HG02973 (cell line): ENCODE measurements around the gene CDKAL1.
A peak's percentile ranks its signal among the peaks of the same experiment; 100 is the strongest.
"Not testable (repeated sequence)": the region's sequence is repeated elsewhere in the genome, so short reads cannot be mapped to it uniquely, and the experiment has no call there.

ENCODE experiments used
- ATAC-seq: cut with Tn5 transposase; IDR thresholded peaks from one replicate; pipeline ENCODE4 v1.9.1; 2021; ENCODE audit warnings: moderate library complexity; ENCODE audit not compliant: unreplicated experiment

Gene CDKAL1

GRCh38 chr6:20589266-20589665 is 55.0 kb downstream of the CDKAL1 start:
- ATAC-seq, result no peak

- not testable (repeated sequence) for ATAC-seq
Measured at GRCh38 chr6:20590476-20590875, 56.2 kb downstream of the CDKAL1 start.

GRCh38 chr6:20594299-20594853 is 60.1 kb downstream of the CDKAL1 start:
- ATAC-seq, result not testable (repeated sequence)

GRCh38 chr6:20599302-20600051 is 65.2 kb downstream of the CDKAL1 start:
- peak; percentile 88 for ATAC-seq

DNA sequence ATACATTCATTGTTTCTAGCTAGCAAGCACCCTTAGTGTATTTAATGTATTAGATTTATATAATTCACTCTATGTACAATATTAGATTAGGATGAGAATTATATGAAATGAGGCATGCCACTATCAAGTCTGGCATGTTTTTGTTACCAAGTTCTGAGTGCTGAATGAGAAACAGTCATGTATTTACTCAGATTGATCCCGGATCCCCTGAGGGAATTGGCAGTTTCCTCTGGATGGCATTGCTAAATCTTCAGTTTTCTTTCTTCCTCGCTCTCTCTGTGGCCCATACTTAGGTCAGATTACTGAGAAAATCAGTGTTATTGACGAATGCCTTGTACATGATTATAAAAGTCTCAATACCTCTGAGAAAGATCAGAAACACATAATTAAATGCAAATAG is 66.6 kb downstream of the CDKAL1 start:
- no peak for ATAC-seq

DNA sequence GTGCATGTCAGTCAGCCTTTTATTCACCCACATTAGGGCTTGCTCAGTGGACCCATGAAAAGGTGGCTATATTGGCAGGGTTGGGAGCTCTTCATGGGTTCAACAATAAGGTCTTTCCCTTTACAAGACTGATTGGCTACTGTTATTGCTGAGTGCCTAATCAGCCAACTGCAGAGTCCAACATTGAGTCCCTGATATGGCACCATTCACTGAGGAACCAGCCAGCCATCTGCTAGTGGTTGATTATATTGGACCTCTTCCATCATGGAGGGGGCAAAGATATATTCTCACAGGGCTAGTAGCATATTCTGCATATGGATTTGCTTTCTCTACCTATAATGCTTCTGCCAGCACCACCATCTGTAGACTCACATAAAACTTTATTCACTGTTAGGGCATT is 69.9 kb downstream of the CDKAL1 start:
- no peak for ATAC-seq

DNA sequence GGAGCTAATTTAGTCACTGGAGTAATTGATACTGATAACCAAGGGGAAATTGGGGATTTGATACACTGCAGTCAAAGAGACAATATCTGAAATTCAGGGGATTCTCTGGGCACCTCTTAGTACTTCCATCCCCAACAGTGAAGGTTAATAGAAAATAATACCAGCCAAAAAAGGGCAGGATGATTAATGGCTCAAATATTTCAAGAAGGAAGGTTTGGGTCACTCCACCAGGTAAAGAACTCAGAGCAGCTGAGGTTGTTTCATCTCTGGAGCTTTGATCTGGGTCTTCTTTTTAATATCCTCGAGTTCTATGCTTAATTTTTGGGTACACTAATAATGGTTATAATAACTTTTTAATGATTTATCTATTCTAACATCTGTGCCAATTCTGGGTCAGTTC is 70.8 kb downstream of the CDKAL1 start:
- ATAC-seq, result no peak

DNA sequence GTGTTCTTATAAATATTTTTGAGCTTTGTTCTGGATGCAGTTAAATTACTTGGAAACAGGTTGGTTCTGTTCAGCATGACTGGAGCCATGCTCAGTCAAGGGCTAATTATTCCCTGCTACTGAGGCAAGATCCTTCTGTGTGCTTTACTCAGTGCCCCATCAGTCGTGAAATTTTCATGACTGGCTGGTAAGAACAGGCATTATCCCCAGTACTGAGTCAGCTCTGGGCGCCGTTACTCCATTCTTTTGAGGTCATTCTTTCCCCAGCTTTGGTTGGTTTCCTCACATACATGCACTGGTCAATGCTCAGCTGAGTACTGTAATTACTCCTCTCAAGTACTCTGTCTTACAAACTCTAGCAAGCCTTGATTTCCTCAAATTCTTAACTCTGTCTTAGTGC is 71.3 kb downstream of the CDKAL1 start:
- ATAC-seq, result no peak

DNA sequence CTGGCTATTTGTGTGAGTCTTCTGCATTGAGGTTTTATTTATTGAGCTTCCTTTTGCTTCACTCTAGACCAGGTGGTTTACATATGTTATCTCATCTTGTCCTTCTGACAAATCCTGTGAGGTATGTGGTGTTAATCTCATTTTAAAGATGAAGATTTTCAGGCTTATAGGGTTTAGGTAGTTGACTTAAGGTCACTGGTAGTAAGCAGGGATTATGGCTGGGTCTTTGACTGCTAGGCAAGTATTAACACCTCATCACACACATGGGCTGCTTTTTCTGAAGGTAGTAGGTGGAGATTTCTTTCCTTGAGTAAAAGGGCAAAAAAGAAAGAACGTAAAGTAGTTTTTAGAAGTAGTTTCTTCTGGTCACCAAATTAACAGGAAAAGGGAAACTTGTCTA is 72.6 kb downstream of the CDKAL1 start:
- ATAC-seq, result no peak

- no peak for ATAC-seq
Measured at GRCh38 chr6:20608356-20608755, 74.1 kb downstream of the CDKAL1 start.

DNA sequence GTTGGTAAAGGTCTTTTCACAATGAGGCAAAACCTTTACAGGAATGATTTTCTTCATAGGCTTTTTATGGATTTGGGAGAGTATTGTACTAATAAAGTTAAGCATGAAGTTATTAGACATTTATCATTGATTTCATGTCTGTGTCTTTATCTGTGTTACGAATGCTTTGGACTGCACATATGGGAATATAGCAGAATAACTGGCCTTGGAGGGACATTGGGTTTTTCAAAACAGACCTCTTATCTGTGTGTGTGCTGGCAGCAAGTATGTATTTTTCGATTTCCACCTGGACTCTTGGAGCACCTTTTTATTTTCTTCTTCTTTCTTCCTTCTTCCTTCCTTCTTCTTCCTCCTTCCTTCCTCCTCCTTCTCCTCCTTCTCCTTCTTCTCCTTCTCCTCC is 74.6 kb downstream of the CDKAL1 start:
- no peak for ATAC-seq

- ATAC-seq, result not testable (repeated sequence)
Measured at GRCh38 chr6:20609924-20610323, 75.7 kb downstream of the CDKAL1 start.

- ATAC-seq, result no peak
Measured at GRCh38 chr6:20610636-20611370, 76.5 kb downstream of the CDKAL1 start.

GRCh38 chr6:20617537-20617936 is 83.3 kb downstream of the CDKAL1 start:
- not testable (repeated sequence) for ATAC-seq

GRCh38 chr6:20620043-20620442 is 85.8 kb downstream of the CDKAL1 start:
- ATAC-seq, result no peak

DNA sequence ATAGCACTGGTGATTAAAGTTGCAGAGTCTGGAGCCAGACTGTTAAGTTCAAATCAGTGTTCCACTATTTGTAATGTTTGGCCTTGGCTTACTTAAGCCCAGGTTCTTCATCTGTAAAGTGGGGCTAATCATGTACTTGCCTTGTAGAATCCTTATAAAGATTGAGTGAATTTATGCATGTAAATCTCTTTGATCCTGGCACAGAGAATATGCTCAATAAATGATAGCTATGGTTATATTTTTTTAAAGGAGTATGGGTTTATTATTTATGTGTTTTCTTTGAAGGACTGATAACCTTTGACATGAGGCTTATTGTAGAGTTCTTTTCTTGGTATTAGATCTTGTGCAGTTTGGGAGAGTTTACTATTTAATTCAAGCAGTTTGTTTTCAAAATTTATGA is 89.5 kb downstream of the CDKAL1 start:
- ATAC-seq, result no peak

- no peak for ATAC-seq
Measured at GRCh38 chr6:20626165-20626564, 91.9 kb downstream of the CDKAL1 start.

- no peak for ATAC-seq
Measured at GRCh38 chr6:20629509-20629908, 95.3 kb downstream of the CDKAL1 start.

GRCh38 chr6:20630136-20630535 is 95.9 kb downstream of the CDKAL1 start:
- ATAC-seq, result no peak

GRCh38 chr6:20630617-20631548 is 96.6 kb downstream of the CDKAL1 start:
- no peak for ATAC-seq

DNA sequence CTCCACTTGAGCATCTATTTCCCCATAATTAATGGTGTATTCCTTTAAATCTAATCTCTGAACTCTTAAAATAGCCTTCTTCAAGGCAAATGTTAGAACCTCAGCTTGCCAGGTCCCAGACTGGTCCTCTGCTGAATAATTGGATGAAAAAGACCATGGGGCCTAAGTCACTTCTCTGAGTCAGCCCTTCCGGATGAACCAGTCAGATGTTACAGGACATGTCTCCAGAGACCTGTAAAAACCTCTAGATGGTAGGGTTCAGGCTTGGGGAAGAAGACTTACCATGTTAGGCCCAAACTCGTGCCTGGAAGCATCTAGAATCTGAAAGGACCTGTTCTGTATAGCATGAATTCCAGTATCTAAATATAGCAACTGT is 97.3 kb downstream of the CDKAL1 start:
- ATAC-seq, result no peak
